HG02852 (cell line): ENCODE data around the gene TEX30.

Source experiments
- ATAC-seq: cut with Tn5 transposase; IDR thresholded peaks from one replicate; pipeline ENCODE4 v1.9.1; 2021; ENCODE audit warnings: mild to moderate bottlenecking, moderate library complexity; ENCODE audit not compliant: unreplicated experiment

Gene TEX30

GRCh38 chr13:102718746-102719145, 54.8 kb downstream of the TEX30 start:
- ATAC-seq = no peak
